SIG-M5 treated with dmso at 0.1 percent for 504 hours (cell line): ENCODE data around the gene TENT4A.
"Not testable (repeated sequence)": the region's sequence is repeated elsewhere in the genome, so short reads cannot be mapped to it uniquely, and the experiment has no call there.

ENCODE experiments used
- DNase-seq: peaks from one replicate; lab custom pipeline; 2025; ENCODE audit not compliant: unreplicated experiment; lab: John Stamatoyannopoulos, UW

The TENT4A gene

DNA sequence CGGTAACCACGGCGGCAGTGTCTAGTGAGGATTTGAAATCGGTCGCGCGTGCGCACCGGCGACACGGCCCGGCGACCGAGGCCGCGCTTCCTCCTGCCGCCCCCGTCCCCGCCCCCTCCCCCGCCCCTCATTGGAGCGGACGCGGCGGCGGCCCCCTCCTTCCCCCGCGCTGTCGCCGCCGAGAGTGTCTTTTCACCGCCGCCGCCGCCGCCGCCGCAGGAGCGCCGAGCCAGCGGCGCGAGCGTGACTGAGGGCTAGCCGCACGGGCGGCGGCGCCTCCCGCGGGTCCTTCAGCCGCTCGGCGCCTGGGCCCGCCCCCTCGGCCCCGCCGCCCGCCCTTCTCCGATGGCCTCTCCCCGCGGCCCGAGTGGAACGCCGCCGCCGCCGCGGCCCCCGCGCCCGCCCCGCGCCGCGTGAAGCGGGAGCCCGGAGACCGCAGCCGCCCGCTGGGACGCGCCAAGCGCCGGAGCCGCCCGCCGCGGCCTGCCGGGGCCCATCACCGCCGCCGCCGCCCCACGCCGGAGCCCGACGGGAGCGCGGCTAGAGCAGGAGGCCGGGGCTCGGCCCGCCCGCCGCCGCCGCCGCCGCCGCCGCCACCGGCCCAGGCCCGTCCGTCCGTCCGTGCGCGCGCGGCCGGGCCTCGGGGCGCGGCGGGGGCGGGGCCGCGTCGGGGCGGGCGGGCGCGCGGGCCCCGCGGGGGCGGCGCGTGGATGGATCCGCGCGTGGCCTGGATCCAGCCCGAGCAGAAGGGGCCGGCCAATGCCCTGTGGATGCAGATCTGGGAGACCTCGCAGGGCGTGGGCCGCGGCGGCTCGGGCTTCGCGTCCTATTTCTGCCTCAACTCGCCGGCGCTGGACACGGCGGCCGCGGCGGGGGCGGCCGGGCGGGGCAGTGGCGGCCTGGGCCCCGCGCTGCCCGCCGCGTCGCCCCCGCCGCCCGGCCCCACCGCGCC is at the start of gene TENT4A:
TENT4A (plus strand) TSS at position 159 of the 952 bp plus-strand sequence; CDS start at position 711, 552 bp downstream.
- DNase-seq = no peak

DNA sequence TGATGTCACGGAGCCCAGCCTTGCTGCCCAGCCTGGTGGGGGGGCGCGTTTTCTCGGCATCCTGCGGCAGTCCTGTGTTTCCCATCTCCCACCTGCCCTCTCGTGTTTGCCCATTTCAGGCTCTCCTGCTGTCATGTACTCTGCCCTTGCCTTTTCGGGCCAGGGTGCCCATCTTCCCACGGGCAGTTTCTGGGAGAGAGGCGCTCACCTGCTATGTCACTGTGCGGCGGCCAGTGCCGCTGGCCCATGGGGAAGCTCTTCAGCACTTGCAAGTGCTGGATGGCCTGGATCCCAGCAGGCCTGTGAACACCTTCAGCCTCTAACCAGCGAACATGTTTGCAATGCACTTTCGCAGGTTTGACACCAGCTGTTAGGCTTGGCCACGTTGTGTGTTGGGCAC is 46.5 kb upstream of the TENT4A start:
- no peak for DNase-seq

DNA sequence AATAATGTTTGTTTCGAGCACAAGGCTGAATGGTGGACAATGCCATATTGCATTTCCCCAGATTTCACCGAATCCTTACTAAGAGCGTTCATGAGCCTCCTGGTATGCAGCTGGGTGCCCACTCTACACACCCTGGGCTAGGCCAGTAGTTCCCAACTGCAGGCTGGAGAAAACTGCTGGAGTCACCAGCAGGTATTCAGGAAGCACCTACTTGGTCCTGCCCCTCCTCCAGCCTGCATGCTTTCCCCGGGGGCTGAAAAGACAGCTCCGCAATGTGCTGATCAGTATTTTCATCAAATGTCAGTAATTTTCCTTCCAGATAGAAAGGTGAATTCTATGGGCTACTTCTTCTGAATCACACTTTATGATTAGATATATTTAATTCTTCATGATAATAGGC is 45.6 kb upstream of the TENT4A start:
- no peak for DNase-seq

DNA sequence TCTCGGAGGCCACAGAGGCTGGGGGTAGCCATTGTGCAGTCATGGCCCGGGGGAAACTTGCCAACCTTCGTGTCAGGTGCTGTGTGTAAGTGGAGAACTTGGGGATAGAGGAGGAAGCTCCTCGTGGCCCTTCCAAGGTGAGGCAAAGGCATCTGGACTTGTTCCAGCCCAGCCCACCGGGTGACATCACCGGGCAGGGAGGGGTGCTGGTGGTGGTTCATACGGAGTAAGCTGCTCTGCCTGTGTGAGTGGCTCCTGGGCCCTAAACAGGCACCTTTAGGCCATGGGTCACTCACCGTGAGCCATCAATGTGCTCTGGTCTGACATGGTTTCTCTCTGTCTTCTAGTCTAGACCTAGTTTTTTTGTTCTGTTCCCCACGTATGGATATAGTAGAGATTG is 44.5 kb upstream of the TENT4A start:
- DNase-seq = not testable (repeated sequence)

DNA sequence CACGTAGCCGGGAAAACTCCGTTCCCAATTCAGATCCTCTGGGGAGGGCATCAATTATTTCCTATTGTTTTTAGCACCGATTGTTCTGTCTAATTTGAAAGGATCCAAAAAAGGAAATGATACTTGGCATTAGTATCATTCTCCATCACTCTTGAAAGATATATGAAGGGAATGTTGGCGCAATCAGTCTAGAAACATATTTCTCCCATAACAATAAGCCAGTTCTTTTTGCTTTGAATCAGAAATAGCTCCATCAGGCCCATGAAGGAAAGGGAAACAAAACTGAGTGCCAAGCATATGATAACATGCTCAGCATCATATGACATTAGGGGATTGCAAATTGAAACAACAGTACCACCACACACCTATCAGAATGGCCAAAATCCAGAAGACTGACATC is 40.2 kb upstream of the TENT4A start:
- DNase-seq = no peak

DNA sequence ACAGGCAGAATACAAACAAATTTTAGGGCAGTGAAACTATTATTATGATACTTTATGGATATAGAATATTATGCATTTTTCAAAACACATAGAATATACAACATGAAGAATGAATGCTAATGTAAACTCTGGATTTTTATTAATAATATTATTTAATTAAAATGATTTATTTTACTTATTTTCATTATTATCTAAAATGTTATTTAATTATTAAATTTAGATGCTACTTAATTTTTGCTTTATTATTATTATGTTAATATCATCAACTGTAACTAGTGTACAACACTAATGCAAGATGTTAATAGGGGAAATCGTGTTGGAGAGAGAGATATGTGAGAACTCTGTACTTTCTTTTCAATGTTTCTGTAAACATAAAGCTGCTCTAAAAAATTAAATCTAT is 39.3 kb upstream of the TENT4A start:
- DNase-seq = no peak

DNA sequence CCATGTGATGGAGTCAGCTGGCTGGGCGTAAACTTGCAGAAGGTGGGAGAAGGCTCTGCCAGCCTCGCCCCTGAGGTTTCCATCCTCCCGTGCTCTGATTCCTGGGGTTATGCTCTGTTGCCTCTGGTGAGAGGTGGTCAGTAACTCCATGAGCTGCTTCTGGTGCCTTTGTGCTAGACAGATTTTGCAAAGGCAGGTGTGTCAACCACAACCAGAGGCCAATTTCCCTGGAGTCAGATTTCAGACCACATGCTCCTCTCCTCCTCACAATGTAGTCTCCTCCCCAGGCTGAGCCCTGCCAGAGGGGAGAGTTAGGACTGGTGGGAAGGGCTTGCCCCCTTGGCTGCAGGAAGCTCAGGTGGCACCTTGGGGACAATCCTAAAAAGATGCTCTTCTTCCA is 38.8 kb upstream of the TENT4A start:
- no peak for DNase-seq

GRCh38 chr5:6674886-6675285 is 38.3 kb upstream of the TENT4A start:
- DNase-seq = no peak

- DNase-seq = peak; percentile 14
Observed at GRCh38 chr5:6675784-6676491, 37.3 kb upstream of the TENT4A start.

- no peak for DNase-seq
Observed at GRCh38 chr5:6676702-6677101, 36.5 kb upstream of the TENT4A start.

GRCh38 chr5:6678385-6678784 is 34.8 kb upstream of the TENT4A start:
- DNase-seq = no peak

DNA sequence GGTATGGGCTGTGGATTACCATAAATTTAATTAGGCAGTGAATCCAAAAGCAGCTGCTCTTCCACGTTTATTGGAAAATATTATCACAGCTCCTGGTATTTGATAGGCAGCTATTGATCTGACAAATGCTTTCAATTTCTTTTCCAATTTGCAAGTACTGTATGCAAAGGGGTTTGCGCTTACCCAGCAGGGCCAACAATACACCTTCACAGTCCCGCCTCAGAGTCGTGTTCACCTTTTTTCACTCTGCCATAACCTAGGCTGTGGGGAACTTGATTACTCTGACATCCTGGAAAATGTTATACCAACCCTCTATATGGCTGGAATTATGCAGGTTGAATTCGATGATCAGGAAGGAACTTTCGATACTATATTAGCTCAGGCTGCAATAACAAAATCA is 32.3 kb upstream of the TENT4A start:
- no peak for DNase-seq

GRCh38 chr5:6681682-6682081 is 31.6 kb upstream of the TENT4A start:
- no peak for DNase-seq

DNA sequence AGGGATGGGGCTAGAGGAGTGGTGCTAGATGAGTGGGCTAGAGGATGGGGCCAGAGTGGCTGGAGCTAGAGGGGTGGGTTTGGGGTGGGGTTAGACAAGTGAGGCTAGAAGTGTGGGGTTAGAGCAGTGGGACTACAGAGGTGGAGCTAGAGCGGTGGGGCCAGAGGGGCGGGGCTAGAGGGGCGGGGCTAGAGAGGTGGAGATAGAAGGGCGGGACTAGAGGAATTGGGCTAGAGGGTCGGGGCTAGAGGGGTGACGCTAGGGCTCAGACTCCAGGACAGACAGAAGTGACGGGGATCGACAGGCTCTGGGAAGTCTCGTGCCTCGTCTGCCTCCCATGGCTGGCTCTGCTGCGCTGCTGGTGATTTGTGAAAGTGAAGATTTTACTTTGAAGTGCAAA is 31.0 kb upstream of the TENT4A start:
- no peak for DNase-seq

DNA sequence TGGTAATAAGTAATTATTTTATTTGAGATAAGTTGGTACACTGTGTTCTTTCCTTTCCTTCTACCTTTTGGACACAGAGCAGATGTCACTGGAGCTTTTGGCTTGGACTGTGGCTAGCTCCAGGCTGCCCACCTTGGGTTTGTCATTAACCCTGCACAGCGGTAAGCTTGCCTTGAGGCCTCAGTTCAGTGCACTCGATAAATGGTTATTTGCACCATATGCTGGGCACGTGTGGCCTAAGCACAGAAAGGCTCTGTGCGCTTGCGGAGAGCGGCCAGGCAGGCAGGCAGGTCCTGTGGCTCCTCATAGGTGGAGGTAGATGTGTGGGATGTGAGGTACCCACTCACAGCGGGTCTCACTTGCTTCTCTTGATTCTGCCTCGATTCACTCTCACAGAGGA is 30.0 kb upstream of the TENT4A start:
- no peak for DNase-seq

DNA sequence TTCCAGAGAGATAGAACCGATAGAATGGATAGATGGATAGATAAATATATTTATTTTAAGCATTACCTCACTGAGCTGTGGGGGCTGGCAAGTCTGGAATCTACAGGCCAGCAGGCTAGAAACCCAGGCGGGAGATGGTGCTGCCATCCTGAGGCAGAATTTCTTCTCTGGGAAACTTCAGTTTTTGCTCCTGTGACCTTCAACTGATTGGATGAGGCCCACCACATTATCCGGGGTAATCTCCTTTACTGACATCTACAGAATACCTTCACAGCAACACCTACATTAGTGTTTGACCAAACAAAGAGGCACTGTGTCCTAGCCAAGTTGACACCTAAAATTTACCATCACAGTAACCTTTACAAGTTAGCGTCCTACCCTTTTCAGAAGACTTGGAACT is 29.2 kb upstream of the TENT4A start:
- DNase-seq = no peak

- DNase-seq = no peak
Observed at GRCh38 chr5:6686501-6686900, 26.7 kb upstream of the TENT4A start.

DNA sequence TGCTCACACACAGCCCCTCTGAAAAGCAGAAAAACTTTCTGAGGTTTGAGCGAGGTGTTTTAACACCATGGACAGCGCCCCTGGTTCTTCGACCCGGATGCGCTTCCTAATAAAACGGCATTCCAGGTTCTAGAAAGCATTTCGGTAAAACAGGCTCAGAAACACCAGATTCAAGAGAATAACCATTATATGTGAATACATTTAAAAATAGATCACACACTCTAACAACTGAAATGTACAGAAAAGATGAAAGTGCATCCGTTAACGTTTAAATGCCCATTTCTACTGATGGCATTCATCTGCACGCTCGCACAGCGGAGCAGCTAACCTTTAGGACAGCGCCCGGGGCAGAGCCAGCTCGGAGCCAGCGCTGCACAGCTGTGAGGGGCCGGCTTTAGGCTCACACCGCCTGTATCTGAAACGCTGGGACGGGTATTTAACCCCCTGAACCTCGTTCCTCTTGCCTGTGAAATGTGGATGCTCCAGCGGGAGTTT is 26.3 kb upstream of the TENT4A start:
- no peak for DNase-seq

DNA sequence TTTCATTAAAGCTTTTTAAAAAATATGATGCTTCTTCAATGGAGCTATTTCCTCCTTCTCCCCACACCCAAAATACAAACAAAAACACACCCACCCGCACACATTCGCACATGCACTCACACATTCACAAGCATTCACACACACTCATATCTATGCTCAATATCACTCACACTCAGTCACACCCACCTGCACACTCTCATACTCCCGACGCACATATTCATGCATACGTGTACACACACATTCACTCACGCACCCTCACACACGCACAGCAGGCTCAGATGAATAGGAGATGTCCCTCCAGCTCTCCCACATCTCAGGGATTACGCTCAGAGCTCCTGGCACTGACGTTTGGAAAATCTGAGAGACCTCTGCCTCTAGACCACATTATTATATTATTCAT is 25.7 kb upstream of the TENT4A start:
- DNase-seq = no peak

DNA sequence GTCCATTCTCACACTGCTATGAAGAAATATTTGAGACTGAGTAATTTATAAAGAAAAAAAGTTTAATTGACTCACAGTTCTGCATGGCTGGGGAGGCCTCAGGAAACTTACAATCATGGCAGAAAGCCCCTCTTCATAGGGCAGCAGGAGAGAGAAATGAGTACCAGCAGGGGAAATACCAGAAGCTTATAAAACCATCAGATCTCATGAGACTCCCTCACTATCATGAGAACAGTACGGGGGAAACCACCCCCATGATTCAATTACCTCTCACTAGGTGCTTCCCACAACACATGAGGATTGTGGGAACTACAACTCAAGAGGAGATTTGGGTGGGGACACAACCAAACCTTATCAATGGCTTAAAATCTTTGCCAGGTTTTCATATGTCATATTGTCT is 20.3 kb upstream of the TENT4A start:
- DNase-seq = no peak

DNA sequence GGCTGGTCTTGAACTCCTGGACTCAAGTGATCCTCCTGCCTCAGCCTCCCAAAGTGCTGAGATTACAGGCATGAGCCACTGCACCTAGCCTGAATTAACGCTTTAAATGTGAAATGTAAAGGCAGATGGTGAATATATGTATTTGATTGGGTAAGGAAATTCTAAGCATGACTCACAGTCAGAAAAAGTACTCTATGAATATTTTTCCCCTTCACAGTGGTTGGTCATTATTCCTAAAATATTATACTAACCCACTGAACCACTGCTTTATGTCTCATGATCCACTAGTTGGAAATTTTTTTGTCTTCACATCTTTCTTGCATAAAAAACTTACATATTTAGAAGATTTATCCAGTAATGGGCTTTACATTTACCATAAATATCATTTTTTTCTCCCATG is 14.5 kb upstream of the TENT4A start:
- no peak for DNase-seq

GRCh38 chr5:6699357-6699756 is 13.9 kb upstream of the TENT4A start:
- DNase-seq = no peak
